A204.1 (cell line): ENCODE data around the gene RANBP17.

ENCODE experiments used
- FAIRE-seq: peaks from 2 replicates; lab custom pipeline; 2012; peaks lifted over from hg19 to GRCh38; lab: Jason Lieb, UNC

RANBP17 gene

GRCh38 chr5:171093598-171093997, 231.8 kb downstream of the RANBP17 start:
- no peak for FAIRE-seq

- FAIRE-seq, result no peak
Measured at GRCh38 chr5:171094356-171094755, 232.5 kb downstream of the RANBP17 start.

- FAIRE-seq, result no peak
Measured at GRCh38 chr5:171102877-171103610, 241.2 kb downstream of the RANBP17 start.

- FAIRE-seq, result no peak
Measured at GRCh38 chr5:171107669-171108068, 245.9 kb downstream of the RANBP17 start.

GRCh38 chr5:171115519-171115918, 253.7 kb downstream of the RANBP17 start:
- no peak for FAIRE-seq

- FAIRE-seq, result no peak
Measured at GRCh38 chr5:171116719-171117118, 254.9 kb downstream of the RANBP17 start.

- FAIRE-seq, result no peak
Measured at GRCh38 chr5:171120986-171121622, 259.3 kb downstream of the RANBP17 start.

GRCh38 chr5:171121638-171122037, 259.8 kb downstream of the RANBP17 start:
- FAIRE-seq, result no peak

GRCh38 chr5:171122372-171122771, 260.6 kb downstream of the RANBP17 start:
- no peak for FAIRE-seq

GRCh38 chr5:171123417-171123816, 261.6 kb downstream of the RANBP17 start:
- no peak for FAIRE-seq

- no peak for FAIRE-seq
Measured at GRCh38 chr5:171127314-171127713, 265.5 kb downstream of the RANBP17 start.

- no peak for FAIRE-seq
Measured at GRCh38 chr5:171128136-171128535, 266.3 kb downstream of the RANBP17 start.

GRCh38 chr5:171129308-171129707, 267.5 kb downstream of the RANBP17 start:
- no peak for FAIRE-seq

- no peak for FAIRE-seq
Measured at GRCh38 chr5:171131497-171131896, 269.7 kb downstream of the RANBP17 start.

GRCh38 chr5:171137768-171138525, 276.1 kb downstream of the RANBP17 start:
- FAIRE-seq, result peak; percentile 9

- no peak for FAIRE-seq
Measured at GRCh38 chr5:171139227-171139626, 277.4 kb downstream of the RANBP17 start.

GRCh38 chr5:171142617-171143016, 280.8 kb downstream of the RANBP17 start:
- no peak for FAIRE-seq

- FAIRE-seq, result no peak
Measured at GRCh38 chr5:171143171-171143570, 281.4 kb downstream of the RANBP17 start.

- FAIRE-seq, result no peak
Measured at GRCh38 chr5:171143926-171144325, 282.1 kb downstream of the RANBP17 start.

GRCh38 chr5:171149333-171149732, 287.5 kb downstream of the RANBP17 start:
- no peak for FAIRE-seq

GRCh38 chr5:171149772-171150171, 288.0 kb downstream of the RANBP17 start:
- FAIRE-seq, result no peak

GRCh38 chr5:171152382-171152781, 290.6 kb downstream of the RANBP17 start:
- FAIRE-seq, result peak; percentile 74

GRCh38 chr5:171155621-171156020, 293.8 kb downstream of the RANBP17 start:
- no peak for FAIRE-seq
